CD8-positive, alpha-beta memory T cell (primary cell): Measurements from ENCODE around the gene SEMA3A. TPM values are rescaled to one million over a fixed set of nuclear protein-coding genes. Genes with fewer than 3 reads are reported as not detected.
A peak's percentile ranks its signal among the peaks of the same experiment; 100 is the strongest.

Experiments
- CTCF ChIA-PET: fragments of 350-600 bp; sonication (Branson Sonifier 250); formaldehyde crosslinking; loops from one replicate; lab custom pipeline; 2021; ENCODE audit warnings: antibody characterized with exemption; lab: Charles Lee
- POLR2A ChIA-PET: fragments of 350-600 bp; sonication (Branson Sonifier 250); formaldehyde crosslinking; loops from one replicate; lab custom pipeline; 2021; ENCODE audit warnings: antibody characterized with exemption; lab: Charles Lee
- DNase-seq, 5 donors: peaks; one replicate each; pipeline versions ENCODE4 v3.0.0 to v3.0.0-alpha.2; 2020 to 2022; ENCODE audit warnings: mixed read lengths in 1 of 5
- H3K27ac ChIP-seq: one replicate; pipeline ENCODE4 v1.7.0; 2013; ENCODE audit warnings: low read depth, mild to moderate bottlenecking, low read length, moderate library complexity
- H3K27me3 ChIP-seq: 2 replicates; pipeline ENCODE4 v1.7.0; 2013; ENCODE audit warnings: low read length, mild to moderate bottlenecking; ENCODE audit not compliant: insufficient read depth, poor library complexity, severe bottlenecking
- H3K36me3 ChIP-seq: 2 replicates; pipeline ENCODE4 v1.7.0; 2013; ENCODE audit warnings: mild to moderate bottlenecking, low read length, moderate library complexity; ENCODE audit not compliant: insufficient read depth
- H3K4me1 ChIP-seq: 2 replicates; pipeline ENCODE4 v1.7.0; 2013; ENCODE audit warnings: mild to moderate bottlenecking, low read length, moderate library complexity; ENCODE audit not compliant: insufficient read depth
- H3K4me3 ChIP-seq: 2 replicates; pipeline ENCODE4 v1.7.0; 2013; ENCODE audit warnings: mild to moderate bottlenecking, low read length
- H3K9me3 ChIP-seq: 2 replicates; pipeline ENCODE4 v1.7.0; 2013; ENCODE audit warnings: mild to moderate bottlenecking, low read length
- H3K27ac Mint-ChIP-seq, 8 donors: one replicate each; pipeline ENCODE4 v1.8.0; 2020 to 2021; ENCODE audit warnings: mixed read lengths in 8 of 8, mild to moderate bottlenecking in 6 of 8, inconsistent platforms in 3 of 8, moderate library complexity in 3 of 8
- H3K27me3 Mint-ChIP-seq, 2 donors: one replicate each; pipeline ENCODE4 v1.8.0; 2020 to 2021; ENCODE audit warnings: mixed read lengths in 2 of 2, mild to moderate bottlenecking in 1 of 2, moderate library complexity in 1 of 2
- H3K36me3 Mint-ChIP-seq, 3 donors: one replicate each; pipeline ENCODE4 v1.8.0; 2020 to 2021; ENCODE audit warnings: mixed read lengths in 3 of 3, inconsistent platforms in 1 of 3, mild to moderate bottlenecking in 1 of 3
- H3K4me1 Mint-ChIP-seq, 3 donors: one replicate each; pipeline ENCODE4 v1.8.0; 2020 to 2021; ENCODE audit warnings: mixed read lengths in 3 of 3, inconsistent platforms in 1 of 3, mild to moderate bottlenecking in 1 of 3
- H3K4me3 Mint-ChIP-seq, 7 donors: one replicate each; pipeline ENCODE4 v1.8.0; 2020 to 2021; ENCODE audit warnings: mixed read lengths in 7 of 7, mild to moderate bottlenecking in 6 of 7, moderate library complexity in 4 of 7, inconsistent platforms in 2 of 7
- H3K9me3 Mint-ChIP-seq, 5 donors: one replicate each; pipeline ENCODE4 v1.8.0; 2020 to 2022; ENCODE audit warnings: mixed read lengths in 5 of 5, mild to moderate bottlenecking in 3 of 5, moderate library complexity in 2 of 5, inconsistent platforms in 1 of 5
- polyA plus RNA-seq: library from polyadenylated mRNA; unstranded; fragments of 300-500 nt; fragmentation: Illumina TruSeq; gene quantifications from one replicate; pipeline ENCODE4 v1.2.3, GENCODE V29; 2021
- total RNA-seq, 2 experiments: library from RNA; stranded (reverse); gene quantifications; one replicate each; pipeline ENCODE4 v1.2.3, GENCODE V29; 2021

Gene SEMA3A
- total and polyA plus RNA-seq, 3 experiments from 2014 or later = not detected

DNA sequence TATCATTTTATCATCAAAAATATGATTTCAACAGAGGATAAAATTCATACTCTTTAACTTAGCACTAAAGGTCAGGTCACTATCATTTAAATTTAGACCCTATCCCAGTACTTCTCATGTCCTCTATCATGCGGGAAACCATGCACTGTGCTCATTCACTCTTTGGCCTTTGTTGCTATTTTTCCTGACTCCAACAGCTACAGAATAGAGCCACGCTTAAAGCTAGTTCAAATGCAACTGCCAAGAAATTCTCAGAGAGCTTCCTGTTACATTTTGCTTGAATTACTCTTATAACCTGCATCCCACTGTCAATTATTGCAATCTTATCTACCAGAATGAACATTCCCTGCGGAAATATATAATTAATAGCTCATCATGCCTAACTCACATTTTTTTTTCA lies 58.3 kb downstream of the SEMA3A start:
- Mint-ChIP-seq H3K4me3 (no peak overlapping the region), H3K27ac (peak overlapping the region in 1 of 8 donors; percentile 17), H3K9me3 (peaks cover 2 to 22% (median 8%) of the 10 kb centered on the region in 5 donors), H3K27me3 (no peaks in the 10 kb centered on the region), H3K4me1 (no peaks in the 10 kb centered on the region), H3K36me3 (no peaks in the 10 kb centered on the region)
- Histone ChIP-seq H3K27ac (no peak overlapping the region), H3K36me3 (no peaks in the 10 kb centered on the region), H3K4me3 (no peak overlapping the region), H3K9me3 (no peaks in the 10 kb centered on the region), H3K27me3 (no peaks in the 10 kb centered on the region), H3K4me1 (no peaks in the 10 kb centered on the region)
- POLR2A ChIA-PET = no interaction called here
- CTCF ChIA-PET = no interaction called here
- DNase-seq = no peak

DNA sequence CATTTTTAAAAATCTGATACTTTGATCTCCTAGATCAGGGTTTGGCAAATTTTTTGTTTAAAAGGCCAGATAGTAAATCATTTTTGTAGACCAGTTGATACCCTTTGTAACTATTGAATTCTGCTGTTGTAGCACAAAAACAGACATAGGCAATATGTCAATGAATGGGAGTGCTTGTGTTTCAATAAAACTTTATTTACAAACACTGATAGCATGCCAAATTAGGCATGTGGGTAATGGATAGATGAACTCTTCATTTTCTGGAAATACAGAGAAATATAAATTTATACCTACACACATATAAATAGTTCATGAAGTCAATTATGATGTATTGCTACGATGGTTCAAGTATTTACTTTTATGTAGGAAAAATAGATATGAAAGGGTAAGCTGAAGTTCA lies 60.4 kb downstream of the SEMA3A start:
- Histone ChIP-seq H3K4me1 (no peaks in the 10 kb centered on the region), H3K9me3 (no peaks in the 10 kb centered on the region), H3K4me3 (no peak overlapping the region), H3K27me3 (no peaks in the 10 kb centered on the region), H3K36me3 (no peaks in the 10 kb centered on the region), H3K27ac (no peak overlapping the region)
- no peak overlapping the region for H3K4me3 Mint-ChIP-seq
- no peaks in the 10 kb centered on the region for H3K27me3 Mint-ChIP-seq
- H3K27ac Mint-ChIP-seq = no peak overlapping the region
- H3K36me3 Mint-ChIP-seq = peaks cover 0 to 2% (median 0%) of the 10 kb centered on the region in 3 donors
- ChIA-PET CTCF (no interaction called here), POLR2A (no interaction called here)
- no peak for DNase-seq
- H3K9me3 Mint-ChIP-seq = peaks cover 3 to 13% (median 10%) of the 10 kb centered on the region in 5 donors
- H3K4me1 Mint-ChIP-seq = no peaks in the 10 kb centered on the region

DNA sequence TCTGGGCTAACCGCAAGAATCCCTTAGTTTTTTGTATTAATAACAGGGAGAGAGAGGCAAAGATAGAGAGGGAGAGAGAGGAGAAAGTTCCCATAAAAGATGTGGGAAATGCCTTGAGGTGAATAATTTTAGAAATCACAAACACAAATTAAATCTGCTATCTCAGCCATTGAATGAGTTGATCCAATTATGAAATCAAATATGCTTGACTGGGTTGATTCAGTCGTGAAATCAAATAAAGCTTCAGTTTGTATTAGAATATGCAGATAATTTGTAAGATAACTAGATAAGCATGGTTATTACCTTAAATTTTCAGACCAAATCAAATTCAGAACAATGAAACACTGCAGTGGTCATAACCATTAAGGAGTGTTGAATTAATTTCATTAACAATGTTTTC lies 68.9 kb downstream of the SEMA3A start:
- H3K36me3 Mint-ChIP-seq = peaks cover 0 to 2% (median 0%) of the 10 kb centered on the region in 3 donors

DNA sequence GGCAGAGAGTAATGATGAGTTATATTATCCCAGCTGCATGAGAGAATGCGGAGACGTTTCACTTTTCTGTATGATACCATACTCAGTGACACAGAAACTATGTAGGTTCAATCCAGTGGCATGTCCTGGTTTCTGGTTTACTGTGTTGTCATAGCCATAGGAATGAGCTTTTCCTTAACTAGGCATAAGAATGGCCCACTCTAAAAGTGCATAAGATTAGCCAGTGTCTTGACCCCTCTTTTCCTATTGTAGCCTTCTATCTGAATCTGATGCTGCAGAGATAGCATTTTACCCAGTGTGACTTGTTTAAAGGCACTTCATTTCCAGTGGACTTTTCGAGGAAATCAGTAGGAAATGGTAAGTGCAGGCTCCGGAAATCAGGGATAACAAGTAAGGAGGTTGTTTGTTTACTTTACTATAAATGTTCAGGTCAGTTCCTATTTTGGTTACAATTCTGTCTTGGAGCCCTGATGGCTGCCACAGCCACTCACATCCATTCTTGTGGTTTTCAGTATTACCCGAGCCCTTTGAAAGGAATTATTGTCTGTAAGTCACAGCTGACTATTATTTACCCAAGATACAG lies 70.5 kb downstream of the SEMA3A start:
- H3K36me3 Mint-ChIP-seq = no peaks in the 10 kb centered on the region
- H3K4me1 Mint-ChIP-seq = no peaks in the 10 kb centered on the region
- POLR2A ChIA-PET = no interaction called here
- no peaks in the 10 kb centered on the region for H3K27me3 Mint-ChIP-seq
- no peaks in the 10 kb centered on the region for H3K4me1 ChIP-seq
- CTCF ChIA-PET = no interaction called here
- H3K4me3 Mint-ChIP-seq = no peak overlapping the region
- H3K27ac Mint-ChIP-seq = no peak overlapping the region
- H3K4me3 ChIP-seq = no peak overlapping the region
- no peaks in the 10 kb centered on the region for H3K36me3 ChIP-seq
- no peak overlapping the region for H3K27ac ChIP-seq
- no peaks in the 10 kb centered on the region for H3K27me3 ChIP-seq
- H3K9me3 Mint-ChIP-seq = peaks cover 0 to 8% (median 3%) of the 10 kb centered on the region in 5 donors
- no peaks in the 10 kb centered on the region for H3K9me3 ChIP-seq
- no peak for DNase-seq

More for the DNA sequence above, 68.9 kb downstream of the SEMA3A start:
- ChIA-PET POLR2A (no interaction called here), CTCF (no interaction called here)
- Mint-ChIP-seq H3K4me1 (no peaks in the 10 kb centered on the region), H3K9me3 (peaks cover 2 to 12% (median 3%) of the 10 kb centered on the region in 5 donors), H3K4me3 (no peak overlapping the region), H3K27me3 (no peaks in the 10 kb centered on the region), H3K27ac (no peak overlapping the region)
- H3K4me1 ChIP-seq = no peaks in the 10 kb centered on the region
- H3K27me3 ChIP-seq = no peaks in the 10 kb centered on the region
- H3K9me3 ChIP-seq = no peaks in the 10 kb centered on the region
- no peak for DNase-seq
- no peaks in the 10 kb centered on the region for H3K36me3 ChIP-seq
- H3K4me3 ChIP-seq = no peak overlapping the region
- H3K27ac ChIP-seq = no peak overlapping the region

DNA sequence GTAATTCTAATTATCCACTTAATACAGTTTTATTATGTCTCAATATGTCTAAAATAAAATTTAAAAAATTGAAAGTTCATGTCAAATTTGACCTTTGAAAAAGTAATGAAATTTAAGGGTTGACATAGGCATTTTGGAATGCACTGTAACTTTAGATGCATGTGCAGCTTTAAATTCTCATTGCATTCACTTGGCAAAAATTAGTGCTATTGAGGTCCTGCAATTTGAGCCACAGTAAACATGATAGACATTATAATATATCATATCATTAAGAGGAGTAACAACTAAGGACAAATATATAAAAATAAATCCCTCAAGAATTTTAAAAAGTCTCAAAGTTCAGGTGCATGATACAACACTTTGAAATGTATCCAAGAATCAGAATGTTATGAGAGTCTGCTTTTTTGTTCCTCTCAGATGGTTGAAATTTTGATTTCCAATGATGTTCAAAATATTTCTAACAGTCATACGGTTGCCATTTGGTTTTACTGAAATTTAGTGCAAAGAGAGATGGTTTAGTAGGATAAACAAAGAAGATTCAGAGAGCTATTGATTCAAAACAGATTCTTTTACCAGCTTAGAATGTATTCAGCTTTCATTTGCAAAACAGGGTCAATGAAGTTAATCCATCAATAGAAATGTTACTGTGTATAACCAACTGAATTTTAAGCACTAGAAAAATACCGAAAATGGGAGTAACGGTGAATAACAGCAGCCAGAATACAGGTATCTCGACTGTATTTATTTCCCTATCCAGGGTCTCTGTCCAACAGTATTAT lies 71.8 kb downstream of the SEMA3A start:
- POLR2A ChIA-PET = no interaction called here
- no peaks in the 10 kb centered on the region for H3K27me3 Mint-ChIP-seq

DNA sequence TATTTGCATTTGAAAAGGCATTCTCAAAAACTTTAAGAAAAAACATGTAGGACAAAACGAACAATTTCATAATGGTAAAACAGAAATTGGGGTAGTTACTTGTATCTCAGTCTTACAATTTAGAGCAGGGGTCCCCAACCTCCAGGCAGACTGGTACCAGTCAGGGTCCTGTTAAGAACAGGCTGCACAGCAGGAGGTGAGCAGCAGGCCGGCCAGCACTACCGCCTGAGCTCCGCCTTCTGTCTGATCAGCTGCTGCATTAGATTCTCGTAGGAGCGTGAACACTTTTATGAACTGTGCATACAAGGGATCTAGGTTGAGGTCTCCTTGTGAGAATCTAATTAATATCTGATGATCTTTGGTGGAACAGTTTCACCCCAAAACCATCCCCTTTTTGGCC lies 77.3 kb downstream of the SEMA3A start:
- H3K4me1 Mint-ChIP-seq = no peaks in the 10 kb centered on the region
- DNase-seq = no peak
- Histone ChIP-seq H3K36me3 (no peaks in the 10 kb centered on the region), H3K4me3 (no peak overlapping the region), H3K27ac (no peak overlapping the region), H3K9me3 (no peaks in the 10 kb centered on the region), H3K27me3 (no peaks in the 10 kb centered on the region), H3K4me1 (no peaks in the 10 kb centered on the region)
- peaks cover 1 to 23% (median 5%) of the 10 kb centered on the region in 5 donors for H3K9me3 Mint-ChIP-seq
- ChIA-PET CTCF (no interaction called here), POLR2A (no interaction called here)
- H3K27me3 Mint-ChIP-seq = no peaks in the 10 kb centered on the region
- H3K27ac Mint-ChIP-seq = no peak overlapping the region
- H3K36me3 Mint-ChIP-seq = no peaks in the 10 kb centered on the region
- H3K4me3 Mint-ChIP-seq = no peak overlapping the region

More for the DNA sequence above, 71.8 kb downstream of the SEMA3A start:
- Histone ChIP-seq H3K36me3 (no peaks in the 10 kb centered on the region), H3K4me3 (no peak overlapping the region), H3K27me3 (no peaks in the 10 kb centered on the region), H3K4me1 (no peaks in the 10 kb centered on the region), H3K27ac (no peak overlapping the region), H3K9me3 (no peaks in the 10 kb centered on the region)
- no peaks in the 10 kb centered on the region for H3K4me1 Mint-ChIP-seq
- peaks cover 0 to 7% (median 3%) of the 10 kb centered on the region in 5 donors for H3K9me3 Mint-ChIP-seq
- no peak overlapping the region for H3K27ac Mint-ChIP-seq
- H3K4me3 Mint-ChIP-seq = no peak overlapping the region
- H3K36me3 Mint-ChIP-seq = no peaks in the 10 kb centered on the region
- CTCF ChIA-PET = no interaction called here
- DNase-seq = no peak

DNA sequence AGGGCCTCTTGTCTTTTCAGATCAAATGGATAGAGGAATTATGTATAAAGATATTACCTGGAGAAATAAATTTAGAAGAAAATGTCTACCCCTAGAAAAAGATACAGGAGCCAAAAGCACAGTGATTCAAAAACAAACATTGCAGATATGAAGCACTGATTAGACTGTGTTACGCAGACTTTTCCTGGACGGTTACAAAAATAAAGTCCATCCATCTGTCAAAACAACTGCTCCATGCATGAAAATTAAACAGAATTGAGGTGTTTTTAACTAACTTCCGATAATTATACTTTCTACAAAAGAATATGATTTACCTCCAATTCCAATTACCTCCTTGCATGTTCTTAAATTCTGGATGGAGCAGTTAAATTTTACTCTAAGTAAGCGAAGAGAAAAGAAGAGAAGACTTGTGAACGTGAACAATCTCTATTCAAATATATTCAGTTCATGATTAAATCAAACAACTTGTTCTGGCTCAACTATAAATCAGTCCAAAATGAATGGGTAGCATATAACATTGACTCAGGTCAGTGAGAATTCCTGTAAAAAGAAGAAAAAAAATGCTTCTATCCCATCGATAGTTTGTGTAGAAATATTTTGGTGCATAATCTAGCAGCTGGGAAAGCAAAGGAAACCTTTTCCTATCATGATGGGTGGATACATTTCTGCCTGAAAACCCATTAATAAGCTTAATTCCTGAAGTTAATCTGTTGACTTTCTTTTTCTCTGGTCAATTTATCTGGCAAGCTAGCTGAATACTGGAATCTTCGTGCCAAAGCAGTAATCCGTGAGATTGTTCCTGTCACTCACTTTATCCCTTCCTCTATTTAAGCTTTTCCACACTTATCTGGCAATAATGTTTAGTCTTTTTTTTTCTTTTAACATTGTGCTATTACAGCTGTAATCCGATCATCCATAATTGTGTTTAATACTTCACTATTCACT lies 80.4 kb downstream of the SEMA3A start:
- no peak for DNase-seq
- no peaks in the 10 kb centered on the region for H3K4me1 Mint-ChIP-seq
- no peaks in the 10 kb centered on the region for H3K36me3 Mint-ChIP-seq
- Histone ChIP-seq H3K4me1 (no peaks in the 10 kb centered on the region), H3K36me3 (no peaks in the 10 kb centered on the region), H3K27ac (no peak overlapping the region), H3K9me3 (no peaks in the 10 kb centered on the region), H3K27me3 (no peaks in the 10 kb centered on the region), H3K4me3 (no peak overlapping the region)
- POLR2A ChIA-PET = no interaction called here
- no peak overlapping the region for H3K4me3 Mint-ChIP-seq
- CTCF ChIA-PET = no interaction called here
- peaks cover 3 to 25% (median 10%) of the 10 kb centered on the region in 5 donors for H3K9me3 Mint-ChIP-seq
- no peaks in the 10 kb centered on the region for H3K27me3 Mint-ChIP-seq
- peak overlapping the region in 1 of 8 donors; percentile 3 for H3K27ac Mint-ChIP-seq

DNA sequence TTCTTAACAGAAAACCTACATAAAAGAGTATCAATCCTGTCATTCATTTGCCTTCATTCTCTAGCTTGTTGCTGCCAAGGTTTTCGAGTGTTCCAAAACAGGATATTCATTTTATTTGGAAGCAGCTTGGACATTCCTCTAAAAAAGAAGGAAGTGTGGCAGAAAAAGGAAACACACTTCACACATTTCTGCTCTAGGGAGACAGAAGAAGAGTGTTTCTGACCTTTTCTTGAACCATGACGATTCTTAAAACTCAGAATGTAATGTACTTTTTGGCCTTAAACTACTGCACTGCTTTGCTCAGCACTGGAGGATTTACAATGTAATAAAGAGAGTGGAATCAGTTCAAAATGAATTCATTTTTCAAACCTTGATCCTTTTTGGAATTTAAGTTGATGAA lies 81.3 kb downstream of the SEMA3A start:
- Histone ChIP-seq H3K27me3 (no peaks in the 10 kb centered on the region), H3K36me3 (no peaks in the 10 kb centered on the region), H3K9me3 (no peaks in the 10 kb centered on the region), H3K27ac (no peak overlapping the region), H3K4me1 (no peaks in the 10 kb centered on the region), H3K4me3 (no peak overlapping the region)
- no peak for DNase-seq
- Mint-ChIP-seq H3K4me1 (no peaks in the 10 kb centered on the region), H3K27ac (no peak overlapping the region), H3K36me3 (no peaks in the 10 kb centered on the region), H3K4me3 (no peak overlapping the region), H3K27me3 (no peaks in the 10 kb centered on the region), H3K9me3 (peaks cover 3 to 30% (median 8%) of the 10 kb centered on the region in 5 donors)
- ChIA-PET CTCF (no interaction called here), POLR2A (no interaction called here)
